NB4 (cell line): Measurements from ENCODE around the gene MAP4K4.

Source experiments
- CTCF ChIP-seq: IDR thresholded peaks from one replicate; pipeline ENCODE4 v1.5.1; 2012; ENCODE audit warnings: low read depth, low read length
- MAX ChIP-seq: IDR thresholded peaks from 2 replicates; pipeline ENCODE4 v1.6.1; 2011; ENCODE audit warnings: low read depth, low read length
- POLR2A ChIP-seq: IDR thresholded peaks from 2 replicates; pipeline ENCODE4 v1.6.1; 2011; ENCODE audit warnings: mild to moderate bottlenecking; ENCODE audit not compliant: insufficient read length; ENCODE audit errors: extremely low read depth

DNA sequence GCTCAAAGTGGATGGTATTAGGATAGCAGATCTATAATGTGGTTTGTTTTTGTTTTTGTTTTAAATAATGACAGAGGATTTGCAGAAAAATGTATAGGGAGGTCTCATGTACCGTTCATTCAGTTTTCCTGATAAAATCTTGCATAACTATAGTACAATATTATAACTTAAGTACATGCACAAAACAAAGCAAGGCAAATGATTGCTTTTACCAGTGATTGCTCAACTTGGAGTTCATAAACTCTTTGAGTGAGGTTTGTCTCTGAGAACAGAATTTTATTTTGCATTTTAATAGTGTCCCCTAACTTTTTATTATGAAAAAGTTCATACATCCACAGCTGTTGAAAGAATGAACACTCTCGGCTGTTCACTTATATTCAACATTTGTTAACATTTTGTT lies 96.6 kb downstream of the MAP4K4 start:
- TF ChIP-seq MAX (no peak), CTCF (no peak), POLR2A (no peak)
